Left lobe of liver (tissue), 2 donors: ENCODE data around the gene BEND7. TPM values are rescaled to one million over a fixed set of nuclear protein-coding genes. Genes with fewer than 3 reads are reported as not detected.
A peak's percentile ranks its signal among the peaks of the same experiment; 100 is the strongest.

Experiments
- ATAC-seq: fragments of 200-7000 bp; cut with Tn5 transposase; one replicate; pipeline ENCODE4 v1.9.1; 2020; ENCODE audit warnings: mild to moderate bottlenecking, moderate library complexity
- DNase-seq: peaks from one replicate; pipeline ENCODE4 v3.0.0-alpha.2; 2020; ENCODE audit warnings: low spot score
- total RNA-seq: library from RNA; stranded (reverse); gene quantifications from one replicate; pipeline ENCODE4 v1.2.1, GENCODE V29; 2021
- donor health status: DM: no; HTN: no; CAD: no; lungs with moderate emphysema.
- donor health status: DM: no; HTN: yes; CAD: no.

Gene BEND7
- total RNA-seq, 1 donor from 2014 or later = 14.9 TPM

- DNase-seq = no peak
Observed at GRCh38 chr10:13525663-13526062, 3.2 kb downstream of the BEND7 start.

GRCh38 chr10:13521026-13521425 is 7.8 kb downstream of the BEND7 start:
- ATAC-seq = no peak

More at GRCh38 chr10:13525663-13526062, 3.2 kb downstream of the BEND7 start:
- no peak for ATAC-seq

GRCh38 chr10:13520194-13520593 is 8.6 kb downstream of the BEND7 start:
- DNase-seq = no peak
- no peak for ATAC-seq

More at GRCh38 chr10:13521026-13521425, 7.8 kb downstream of the BEND7 start:
- no peak for DNase-seq

GRCh38 chr10:13518076-13518692 is 10.6 kb downstream of the BEND7 start:
- ATAC-seq (no peak), DNase-seq (no peak)

- ATAC-seq = no peak
- no peak for DNase-seq
Observed at GRCh38 chr10:13517675-13518074, 11.1 kb downstream of the BEND7 start.

- ATAC-seq (peak; percentile 20), DNase-seq (no peak)
Observed at GRCh38 chr10:13516176-13516575, 12.6 kb downstream of the BEND7 start.

- peak; percentile 80 for ATAC-seq
Observed at GRCh38 chr10:13515467-13515866, 13.3 kb downstream of the BEND7 start.

GRCh38 chr10:13514296-13514695 is 14.5 kb downstream of the BEND7 start:
- no peak for ATAC-seq

More at GRCh38 chr10:13515467-13515866, 13.3 kb downstream of the BEND7 start:
- no peak for DNase-seq

GRCh38 chr10:13512564-13512963 is 16.2 kb downstream of the BEND7 start:
- no peak for ATAC-seq
- DNase-seq = no peak

More at GRCh38 chr10:13514296-13514695, 14.5 kb downstream of the BEND7 start:
- no peak for DNase-seq

GRCh38 chr10:13511409-13511808 is 17.4 kb downstream of the BEND7 start:
- ATAC-seq = no peak
- no peak for DNase-seq

- no peak for DNase-seq
- no peak for ATAC-seq
Observed at GRCh38 chr10:13505052-13505680, 23.6 kb downstream of the BEND7 start.

GRCh38 chr10:13503745-13504463 is 24.9 kb downstream of the BEND7 start:
- ATAC-seq (no peak), DNase-seq (no peak)

GRCh38 chr10:13502380-13502779 is 26.4 kb downstream of the BEND7 start:
- ATAC-seq (no peak), DNase-seq (no peak)

- ATAC-seq = no peak
Observed at GRCh38 chr10:13500201-13500600, 28.6 kb downstream of the BEND7 start.

GRCh38 chr10:13499150-13499549 is 29.7 kb downstream of the BEND7 start:
- DNase-seq (no peak), ATAC-seq (no peak)

More at GRCh38 chr10:13500201-13500600, 28.6 kb downstream of the BEND7 start:
- DNase-seq = no peak

GRCh38 chr10:13496931-13497330 is 31.9 kb downstream of the BEND7 start:
- DNase-seq (no peak), ATAC-seq (no peak)

GRCh38 chr10:13496164-13496563 is 32.6 kb downstream of the BEND7 start:
- DNase-seq (no peak), ATAC-seq (no peak)

GRCh38 chr10:13492493-13493180 is 36.2 kb downstream of the BEND7 start:
- DNase-seq (no peak), ATAC-seq (peak; percentile 73)

- DNase-seq (no peak), ATAC-seq (no peak)
Observed at GRCh38 chr10:13491747-13492360, 37.0 kb downstream of the BEND7 start.

- ATAC-seq = no peak
Observed at GRCh38 chr10:13490503-13490902, 38.3 kb downstream of the BEND7 start.

More at GRCh38 chr10:13490503-13490902, 38.3 kb downstream of the BEND7 start:
- no peak for DNase-seq
